H1 (cell line): ENCODE results near the gene GLP1R. TPM values are rescaled to one million over a fixed set of nuclear protein-coding genes. Genes with fewer than 3 reads are reported as not detected.

Source experiments
- CTCF ChIA-PET: fragments of 300-600 bp; sonication (Branson Sonifier 250); formaldehyde crosslinking; loops from one replicate; lab custom pipeline; 2021; ENCODE audit not compliant: partially characterized antibody; lab: Charles Lee
- POLR2A ChIA-PET: fragments of 300-600 bp; sonication (Branson Sonifier 250); formaldehyde crosslinking; loops from one replicate; lab custom pipeline; 2021; ENCODE audit warnings: inconsistent platforms; ENCODE audit not compliant: partially characterized antibody; lab: Charles Lee
- DNase-seq, 2 experiments: peaks; one replicate each; pipeline versions ENCODE4 v3.0.0 to v3.0.0-alpha.2; 2010 to 2022; ENCODE audit warnings: low spot score in 2 of 2, low read depth in 1 of 2, mixed read lengths in 1 of 2
- FAIRE-seq: peaks from 2 replicates; lab custom pipeline; 2011; peaks lifted over from hg19 to GRCh38; lab: Jason Lieb, UNC
- H2AFZ ChIP-seq: 2 replicates; pipeline ENCODE4 v1.8.1; 2012; ENCODE audit warnings: low read length, inconsistent platforms
- H2AK5ac ChIP-seq: 2 replicates; pipeline ENCODE4 v1.6.1; 2013; ENCODE audit warnings: low read depth, low read length
- H2BK120ac ChIP-seq: replicated peaks from 2 replicates; pipeline ENCODE3; 2013; ENCODE audit warnings: low read depth, low read length, inconsistent platforms
- H2BK12ac ChIP-seq: 2 replicates; pipeline ENCODE4 v1.6.1; 2013; ENCODE audit warnings: low read depth, low read length
- H2BK15ac ChIP-seq: 2 replicates; pipeline ENCODE4 v1.6.1; 2013; ENCODE audit warnings: low read length
- H2BK20ac ChIP-seq: 2 replicates; pipeline ENCODE4 v1.6.1; 2013; ENCODE audit warnings: low read length
- H2BK5ac ChIP-seq: 2 replicates; pipeline ENCODE4 v1.6.1; 2013; ENCODE audit warnings: low read depth, low read length
- H3K14ac ChIP-seq: 2 replicates; pipeline ENCODE4 v1.6.1; 2013; ENCODE audit warnings: inconsistent platforms; ENCODE audit not compliant: insufficient read length
- H3K18ac ChIP-seq: 2 replicates; pipeline ENCODE4 v1.6.1; 2013; ENCODE audit warnings: low read length; ENCODE audit errors: extremely low read depth
- H3K23ac ChIP-seq: 2 replicates; pipeline ENCODE4 v1.6.1; 2013; ENCODE audit warnings: inconsistent platforms; ENCODE audit not compliant: insufficient read length
- H3K23me2 ChIP-seq: 2 replicates; pipeline ENCODE4 v1.6.1; 2013; ENCODE audit warnings: low read depth, low read length
- H3K27ac ChIP-seq: 2 replicates; pipeline ENCODE4 v1.6.1; 2011; ENCODE audit warnings: low read depth, low read length, inconsistent platforms
- H3K27me3 ChIP-seq, 4 experiments: replicated peaks in 1 of 4; 1 replicate in 1 of 4; 2 replicates in 3 of 4; pipeline versions ENCODE4 v1.6.1 to v1.8.1; 2011 to 2013; ENCODE audit warnings: low read length in 3 of 4, mild to moderate bottlenecking in 3 of 4, inconsistent platforms in 2 of 4, mixed read lengths in 2 of 4, moderate library complexity in 1 of 4; ENCODE audit not compliant: control insufficient read depth in 3 of 4, insufficient read depth in 3 of 4; ENCODE audit errors: extremely low read depth in 1 of 4
- H3K36me3 ChIP-seq, 4 experiments: 2 replicates each; pipeline versions ENCODE4 v1.6.1 to v1.8.1; 2011 to 2013; ENCODE audit warnings: mild to moderate bottlenecking in 4 of 4, low read length in 3 of 4, moderate library complexity in 2 of 4, control low read depth in 1 of 4, inconsistent platforms in 1 of 4; ENCODE audit not compliant: insufficient read depth in 4 of 4, control insufficient read depth in 2 of 4
- H3K4ac ChIP-seq: replicated peaks from 2 replicates; pipeline ENCODE3; 2013; ENCODE audit warnings: low read length, low read depth, mixed read lengths, inconsistent platforms; ENCODE audit not compliant: insufficient read length
- H3K4me1 ChIP-seq, 4 experiments: replicated peaks in 1 of 4; 1 replicate in 1 of 4; 2 replicates in 3 of 4; pipeline versions ENCODE4 v1.6.1 to v1.8.1; 2011 to 2013; ENCODE audit warnings: low read length in 3 of 4, inconsistent platforms in 2 of 4, mixed read lengths in 1 of 4; ENCODE audit not compliant: insufficient read depth in 4 of 4, control insufficient read depth in 3 of 4
- H3K4me2 ChIP-seq, 2 experiments: 2 replicates each; pipeline versions ENCODE4 v1.6.1 to v1.8.1; 2011 to 2013; ENCODE audit warnings: low read depth in 2 of 2, low read length in 2 of 2, control low read depth in 1 of 2, inconsistent platforms in 1 of 2, mild to moderate bottlenecking in 1 of 2; ENCODE audit not compliant: insufficient read depth in 1 of 2
- H3K4me3 ChIP-seq, 4 experiments: fragments of 200-600, 300-600 bp in 1 of 4; sonication (generic), shearing (Covaris generic), sonication (Bioruptor Twin) in 1 of 4; 2 replicates each; pipeline versions ENCODE4 v1.5.1 to v1.8.1; 2011 to 2016; ENCODE audit warnings: low read length in 4 of 4, low read depth in 3 of 4, control low read depth in 2 of 4, inconsistent platforms in 2 of 4, mild to moderate bottlenecking in 2 of 4, mixed read lengths in 1 of 4, moderate library complexity in 1 of 4; ENCODE audit not compliant: insufficient read depth in 2 of 4; ENCODE audit errors: extremely low read depth in 1 of 4
- H3K56ac ChIP-seq: replicated peaks from 2 replicates; pipeline ENCODE3; 2013; ENCODE audit warnings: low read depth, mild to moderate bottlenecking, mixed read lengths, low read length, inconsistent platforms; ENCODE audit not compliant: insufficient read length
- H3K79me1 ChIP-seq: 2 replicates; pipeline ENCODE4 v1.6.1; 2013; ENCODE audit warnings: low read depth, low read length, control low read depth
- H3K79me2 ChIP-seq, 2 experiments: 2 replicates each; pipeline versions ENCODE4 v1.6.1 to v1.8.1; 2012 to 2013; ENCODE audit warnings: low read length in 2 of 2, mild to moderate bottlenecking in 2 of 2, inconsistent platforms in 1 of 2; ENCODE audit not compliant: insufficient read depth in 2 of 2, control insufficient read depth in 1 of 2
- H3K9ac ChIP-seq, 4 experiments: replicated peaks in 1 of 4; 1 replicate in 1 of 4; 2 replicates in 3 of 4; pipeline versions ENCODE4 v1.6.1 to v1.8.1; 2011 to 2013; ENCODE audit warnings: low read depth in 3 of 4, low read length in 3 of 4, control low read depth in 2 of 4, mild to moderate bottlenecking in 2 of 4, moderate library complexity in 2 of 4, inconsistent platforms in 1 of 4; ENCODE audit errors: extremely low read depth in 1 of 4
- H3K9me3 ChIP-seq, 2 experiments: 2 replicates each; pipeline versions ENCODE4 v1.6.1 to v1.8.1; 2012 to 2013; ENCODE audit warnings: mild to moderate bottlenecking in 2 of 2, moderate library complexity in 2 of 2, control low read depth in 1 of 2, inconsistent platforms in 1 of 2, low read depth in 1 of 2, low read length in 1 of 2, mixed read lengths in 1 of 2; ENCODE audit not compliant: insufficient read depth in 2 of 2
- H4K20me1 ChIP-seq, 2 experiments: replicated peaks in 1 of 2; 2 replicates each; pipeline versions ENCODE3 to v1.8.1; 2011 to 2013; ENCODE audit warnings: inconsistent platforms in 2 of 2, low read length in 2 of 2, mild to moderate bottlenecking in 1 of 2; ENCODE audit not compliant: insufficient read depth in 2 of 2, control insufficient read depth in 1 of 2
- H4K5ac ChIP-seq: 2 replicates; pipeline ENCODE4 v1.6.1; 2013; ENCODE audit warnings: low read length, low read depth, mixed read lengths, inconsistent platforms; ENCODE audit not compliant: insufficient read length
- H4K8ac ChIP-seq: 2 replicates; pipeline ENCODE4 v1.8.0; 2013; ENCODE audit warnings: mild to moderate bottlenecking, moderate library complexity, low read length, inconsistent platforms; ENCODE audit not compliant: insufficient read depth; ENCODE audit errors: extremely low read depth
- H4K91ac ChIP-seq: replicated peaks from 2 replicates; pipeline ENCODE3; 2013; ENCODE audit warnings: low read length, mixed read lengths, inconsistent platforms; ENCODE audit not compliant: insufficient read length
- FOSL1 ChIP-seq: IDR thresholded peaks from 2 replicates; pipeline ENCODE4 v1.6.1; 2011; ENCODE audit warnings: mild to moderate bottlenecking, low read depth, low read length, moderate library complexity; ENCODE audit not compliant: insufficient read depth
- KDM1A ChIP-seq: fragments of 200-600, 300-600 bp; sonication (generic); IDR thresholded peaks from 2 replicates; pipeline ENCODE4 v1.7.1; 2016; ENCODE audit warnings: mild to moderate bottlenecking, low read length, borderline replicate concordance
- KDM4A ChIP-seq: IDR thresholded peaks from one replicate; pipeline ENCODE4 v1.7.1; 2012; ENCODE audit warnings: low read depth, mild to moderate bottlenecking, moderate library complexity, low read length, inconsistent platforms; ENCODE audit not compliant: severe bottlenecking
- NANOG ChIP-seq: IDR thresholded peaks from 2 replicates; pipeline ENCODE4 v1.6.1; 2011; ENCODE audit warnings: low read length, low read depth, mild to moderate bottlenecking, inconsistent platforms; ENCODE audit not compliant: insufficient read depth, poor library complexity, severe bottlenecking
- SUZ12 ChIP-seq: fragments of 200-600 bp; sonication (generic); IDR thresholded peaks from 2 replicates; pipeline ENCODE4 v1.6.1; 2012; ENCODE audit warnings: mild to moderate bottlenecking, inconsistent platforms, low read length, moderate library complexity, mixed read lengths
- TAF1 ChIP-seq: IDR thresholded peaks from 2 replicates; pipeline ENCODE4 v1.6.1; 2011; ENCODE audit warnings: mild to moderate bottlenecking, low read depth, low read length
- ZNF274 ChIP-seq: IDR thresholded peaks from 2 replicates; pipeline ENCODE4 v1.7.0; 2012; ENCODE audit warnings: low read length, borderline replicate concordance; ENCODE audit errors: extremely low read depth
- WGBS, 2 experiments: shearing (Covaris generic) in 1 of 2; methylation state at CpG; one replicate each; pipeline versions ENCODE4 v1.1.6 to v1.1.7; 2013 to 2015; ENCODE audit warnings: low lambda C conversion rate in 2 of 2, mixed read lengths in 2 of 2, inconsistent platforms in 1 of 2, low coverage in 1 of 2, missing lambda C conversion rate in 1 of 2; ENCODE audit not compliant: insufficient replicate concordance in 2 of 2, insufficient coverage in 1 of 2, insufficient read length in 1 of 2; ENCODE audit errors: extremely low coverage in 1 of 2, missing lambda C conversion rate in 1 of 2; 5-methylcytosine and 5-hydroxymethylcytosine counted together
- polyA plus RNA-seq, 7 experiments: library from polyadenylated mRNA; depleted of rRNA in 3 of 7; stranded (reverse) in 5 of 7; unstranded in 2 of 7; fragments of >200 nt in 5 of 7; fragments of 200-250 nt in 2 of 7; gene quantifications; 1 replicate in 5 of 7; 2 replicates in 1 of 7; 4 replicates in 1 of 7; pipeline versions ENCODE4 v1.2.1 to v1.2.3, GENCODE V29; 2011 to 2013; ENCODE audit warnings: missing spikeins in 2 of 7, mixed read lengths in 2 of 7
- total RNA-seq: library from RNA; stranded (reverse); fragmentation: NEBNext Ultra II Directional; extraction: Animal tissue kit (Norgen Biotek cat#: 25700); gene quantifications from 2 replicates; pipeline ENCODE4 v1.2.1, GENCODE V29; 2021

GLP1R gene
- total and polyA plus RNA-seq, 2 of the 8 experiments (the other 6 are each of a cell fraction or from before 2014, with no cell fraction given): 2.6 to 2.7 TPM

DNA sequence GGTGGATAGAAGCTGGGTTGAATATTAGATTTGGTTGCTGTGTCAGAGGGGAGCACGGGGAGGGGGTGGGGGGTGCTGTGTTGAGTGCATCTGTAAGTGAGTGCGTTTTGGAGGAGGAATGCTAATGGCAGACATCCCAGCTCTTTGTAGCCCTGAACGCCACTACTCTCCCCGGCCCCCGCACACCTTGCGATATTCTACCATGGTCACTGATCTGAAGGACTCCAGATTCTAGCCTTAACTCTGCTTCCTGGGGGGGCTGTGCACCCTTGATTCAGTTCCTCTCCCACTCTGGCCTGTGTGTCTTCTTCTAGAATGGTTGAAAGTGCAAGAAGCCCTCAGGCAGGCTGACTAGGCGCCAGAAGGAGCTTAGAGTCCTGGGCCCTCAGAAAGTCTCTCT lies 7.1 kb downstream of the GLP1R start:
- Histone ChIP-seq H3K14ac (no peak overlapping the region), H2AK5ac (no peak overlapping the region), H2BK15ac (no peak overlapping the region), H4K5ac (no peak overlapping the region), H4K8ac (no peak overlapping the region), H3K79me1 (0 out of 2 replicates have a peak, but pooled peaks cover 2% of the 10 kb centered on the region), H3K4me2 (no peak overlapping the region)
- FAIRE-seq: no peak
- TF ChIP-seq NANOG: no peak
- no peak for TF ChIP-seq TAF1
- no peak for TF ChIP-seq ZNF274
- TF ChIP-seq KDM1A: no peak
- TF ChIP-seq FOSL1: no peak
- no peak for TF ChIP-seq KDM4A
- no peak for TF ChIP-seq SUZ12
- TF ChIP-seq, all 59 proteins: peak for 0
- POLR2A ChIA-PET: interaction anchor here (1.3 to 2.3 kb wide), 2 partner anchors 10 to 19 kb away, joined by 4 to 7 read pairs; no protein-coding TSS in a partner anchor
- Histone ChIP-seq H3K79me2 (no peaks in the 10 kb centered on the region), H2BK12ac (no peak overlapping the region), H3K36me3 (peaks cover 0 to 3% (median 2%) of the 10 kb centered on the region in 4 experiments; a peak in 2 of 8 replicates), H3K4ac (no peak overlapping the region), H3K9ac (no peak overlapping the region), H3K23me2 (no peaks in the 10 kb centered on the region; the same call in 1 of the 2 replicates), H4K91ac (no peak overlapping the region), H3K27ac (no peak overlapping the region), H3K56ac (no peak overlapping the region), H2BK20ac (no peak overlapping the region), H2BK5ac (no peak overlapping the region), H4K20me1 (peaks cover 0 to 6% of the 10 kb centered on the region in 2 experiments), H3K18ac (no peak overlapping the region), H3K4me3 (no peak overlapping the region), H3K4me1 (peaks cover 0 to 13% (median under 1%) of the 10 kb centered on the region in 4 experiments; a peak in 4 of 7 replicates), H3K23ac (no peak overlapping the region), H2AFZ (no peak overlapping the region), H2BK120ac (no peak overlapping the region), H3K9me3 (no peaks in the 10 kb centered on the region), H3K27me3 (peaks cover 0 to 3% (median 1%) of the 10 kb centered on the region in 4 experiments; a peak in 2 of 7 replicates)
- 89% methylated on average over 6 of the region's 7 CpGs; no CpG with 5 or more reads in 1 of the 2 experiments for WGBS, 2 experiments
- CTCF ChIA-PET: interaction anchor here (0.6 to 2.1 kb wide), 9 partner anchors 11 to 204 kb away, joined by 3 to 10 read pairs (median 5); no protein-coding TSS in a partner anchor
- DNase-seq: no peak
